ENCODE measurements around the gene DOCK3.
A peak's percentile ranks its signal among the peaks of the same experiment; 100 is the strongest.
"Not testable (repeated sequence)": the region's sequence is repeated elsewhere in the genome, so short reads cannot be mapped to it uniquely, and the experiment has no call there.

DOCK3 gene

GRCh38 chr3:50983887-50984286 lies 309.2 kb downstream of the DOCK3 start:
- DNase-seq (ENCODE audit: low read depth), result no peak

DNA sequence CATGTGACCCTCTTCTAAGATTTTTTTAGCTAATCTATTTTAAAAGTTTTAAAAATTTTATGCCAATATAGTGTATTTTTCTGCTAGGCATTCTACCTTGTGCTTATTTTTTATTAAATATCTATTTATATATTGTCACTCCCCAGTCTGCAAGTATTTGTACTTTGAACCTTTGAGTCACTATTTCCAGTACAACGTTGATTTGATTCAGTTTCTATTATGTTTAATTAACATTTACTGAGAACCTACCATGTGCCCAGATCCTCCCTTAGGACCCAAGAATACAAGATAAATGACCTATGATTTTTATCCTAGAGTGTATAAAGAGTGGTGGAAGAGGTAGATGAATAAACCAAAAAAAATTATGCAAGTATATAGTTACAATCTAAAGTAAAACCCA lies 311.2 kb downstream of the DOCK3 start:
- DNase-seq (ENCODE audit: low read depth), result no peak

DNA sequence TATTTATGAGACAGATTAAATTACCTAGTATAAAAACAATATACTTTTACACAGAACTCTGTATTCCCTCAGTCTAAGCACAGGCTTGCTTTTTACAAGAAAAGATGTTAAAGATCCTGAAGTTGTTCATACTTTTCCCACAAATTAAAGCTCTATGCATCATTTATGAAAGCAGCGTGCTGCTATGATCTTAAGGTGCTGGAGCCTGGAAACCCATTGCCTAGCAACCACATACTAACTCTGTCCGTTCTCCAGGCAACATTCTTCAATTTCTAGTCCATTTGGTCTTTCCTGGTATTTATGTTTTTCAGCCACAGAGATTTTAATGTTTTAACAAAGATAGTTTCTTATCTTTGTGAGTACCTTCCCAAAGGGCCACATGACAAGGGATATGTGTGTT lies 312.0 kb downstream of the DOCK3 start:
- DNase-seq (ENCODE audit: low read depth), result no peak

GRCh38 chr3:50994537-50994936 lies 319.8 kb downstream of the DOCK3 start:
- no peak for DNase-seq (ENCODE audit: low read depth)

DNA sequence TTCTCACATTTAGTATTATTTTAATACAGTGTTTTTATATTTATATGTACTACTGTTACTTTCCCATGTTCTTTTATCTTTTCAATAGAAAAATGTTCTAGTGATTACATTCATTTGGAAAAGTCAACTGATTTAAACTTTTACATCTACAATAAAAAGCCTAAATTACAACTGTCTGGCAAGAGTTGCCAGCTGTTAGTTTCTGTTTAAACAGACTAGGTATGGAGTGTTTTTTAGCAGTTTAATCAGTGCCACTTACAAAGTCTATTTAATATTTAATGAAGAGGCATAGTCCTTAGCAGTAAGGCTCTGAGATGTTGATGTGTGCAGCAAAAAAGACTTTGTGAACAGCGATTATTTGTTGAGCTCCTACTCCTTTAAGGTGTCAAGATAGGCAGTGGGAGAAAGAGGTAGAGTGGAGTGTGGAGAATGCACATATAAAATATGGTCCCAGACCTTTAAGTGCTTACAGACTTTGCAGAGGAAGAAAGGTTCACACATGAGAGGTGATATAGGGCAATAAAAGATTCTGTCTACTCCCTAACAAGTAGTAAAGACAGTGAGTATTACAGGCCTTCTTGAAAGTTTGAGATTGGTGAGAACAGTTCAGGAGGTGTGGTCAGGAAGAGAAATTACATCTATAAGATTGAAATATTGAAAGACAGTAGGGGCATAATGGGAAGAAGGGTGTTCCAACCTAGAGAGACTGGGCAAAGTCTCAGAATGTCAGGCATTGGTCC lies 320.5 kb downstream of the DOCK3 start:
- no peak for DNase-seq (ENCODE audit: low read depth)

DNA sequence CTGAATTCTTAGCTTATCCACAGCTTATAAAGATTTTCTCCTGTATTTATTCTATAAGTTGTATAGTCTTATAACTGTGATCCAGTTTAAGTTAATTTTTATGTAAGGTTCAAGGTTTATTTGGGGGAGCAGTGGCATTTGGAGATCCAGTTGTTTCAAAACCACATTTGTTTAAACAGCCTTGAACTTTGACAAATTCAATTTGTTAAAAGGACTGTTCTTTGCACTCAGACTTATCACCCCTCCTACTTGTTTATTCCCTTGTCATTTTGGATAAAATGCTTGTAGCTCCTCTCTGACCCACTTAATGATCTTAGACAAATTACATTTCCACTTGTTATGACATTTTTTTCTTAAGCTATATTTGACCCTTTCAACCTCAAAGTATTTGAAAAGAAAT lies 327.8 kb downstream of the DOCK3 start:
- no peak for DNase-seq (ENCODE audit: low read depth)

DNA sequence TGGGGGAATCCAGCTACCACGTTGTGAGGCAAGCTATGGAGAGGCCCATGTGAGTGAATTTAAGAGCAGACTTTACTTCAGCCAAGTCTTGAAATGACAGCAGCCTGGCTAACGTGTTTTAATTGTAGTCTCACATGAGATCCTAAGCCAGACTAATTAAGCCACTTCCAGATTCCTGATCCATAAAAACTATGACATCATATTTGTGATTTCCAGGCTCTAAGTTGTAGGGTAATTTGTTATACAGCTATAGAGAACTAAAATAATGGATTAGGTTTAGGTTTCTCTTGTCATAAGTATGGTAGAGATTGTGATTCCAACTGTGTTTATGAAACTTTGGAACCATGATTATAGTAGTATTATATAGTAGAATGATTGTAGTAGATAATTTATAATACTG lies 329.5 kb downstream of the DOCK3 start:
- no peak for DNase-seq (ENCODE audit: low read depth)

DNA sequence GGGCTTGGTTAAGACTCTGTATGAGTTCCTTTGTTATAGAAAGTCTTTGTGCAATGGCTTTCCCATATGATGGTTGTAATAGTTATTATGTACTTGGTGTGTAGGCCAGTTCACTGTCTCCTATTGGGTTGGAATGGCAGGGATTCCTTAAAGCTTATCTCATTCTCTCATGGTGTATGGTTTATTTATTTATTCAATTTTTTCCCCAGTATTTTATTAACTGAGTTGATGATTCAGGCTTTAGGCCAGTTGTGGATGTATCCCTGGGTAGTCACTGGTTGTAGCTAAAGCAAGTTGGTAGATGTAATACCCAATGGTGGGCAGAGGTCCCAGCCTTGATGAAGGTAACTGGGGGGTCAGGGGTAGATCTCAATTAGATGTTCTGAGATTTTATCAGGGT lies 349.4 kb downstream of the DOCK3 start:
- DNase-seq (ENCODE audit: low read depth), result peak; percentile 4

- DNase-seq (ENCODE audit: low read depth), result no peak
These were observed 350.3 kb downstream of the DOCK3 start for GRCh38 chr3:51024765-51025632.

DNA sequence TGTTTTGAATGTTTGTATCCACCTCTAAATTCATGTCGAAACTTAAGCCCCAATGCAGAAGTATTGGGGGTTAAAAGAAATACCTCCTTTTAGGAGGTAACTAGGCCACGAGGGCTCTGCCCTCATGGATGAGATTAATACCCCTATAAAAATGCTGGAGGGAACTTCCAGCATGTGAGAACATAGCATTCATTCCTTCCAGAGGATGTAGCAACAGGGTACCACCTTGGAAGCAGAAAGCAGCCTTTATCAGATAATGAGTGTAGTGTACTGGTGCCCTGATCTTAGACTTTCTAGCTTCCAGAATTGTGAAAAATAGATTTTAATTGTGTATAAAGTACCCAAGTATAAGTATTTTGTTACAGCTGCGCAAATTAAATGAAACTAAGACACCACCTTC lies 356.9 kb downstream of the DOCK3 start:
- DNase-seq (ENCODE audit: low read depth), result no peak

- no peak for DNase-seq (ENCODE audit: low read depth)
These were observed 360.9 kb downstream of the DOCK3 start for GRCh38 chr3:51035630-51036029.

DNA sequence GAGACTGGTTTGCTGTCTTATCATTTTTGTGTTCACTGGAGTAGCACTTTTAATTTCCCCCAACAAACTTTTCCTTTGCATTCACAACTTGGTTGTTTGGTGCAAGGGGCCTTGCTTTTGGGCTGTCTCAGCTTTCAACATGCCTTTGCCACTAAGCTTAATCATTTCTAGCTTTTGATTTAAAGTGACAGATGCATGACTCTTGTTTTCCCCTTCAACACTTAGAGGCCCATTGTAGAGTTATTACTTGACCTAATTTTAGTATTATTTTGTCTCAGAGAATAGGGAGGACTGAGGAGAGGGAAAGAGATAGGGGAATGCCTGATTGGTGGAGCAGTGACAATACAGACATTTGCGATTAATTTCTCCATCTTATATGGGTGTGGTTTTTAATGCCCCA lies 370.3 kb downstream of the DOCK3 start:
- no peak for DNase-seq (ENCODE audit: low read depth)

DNA sequence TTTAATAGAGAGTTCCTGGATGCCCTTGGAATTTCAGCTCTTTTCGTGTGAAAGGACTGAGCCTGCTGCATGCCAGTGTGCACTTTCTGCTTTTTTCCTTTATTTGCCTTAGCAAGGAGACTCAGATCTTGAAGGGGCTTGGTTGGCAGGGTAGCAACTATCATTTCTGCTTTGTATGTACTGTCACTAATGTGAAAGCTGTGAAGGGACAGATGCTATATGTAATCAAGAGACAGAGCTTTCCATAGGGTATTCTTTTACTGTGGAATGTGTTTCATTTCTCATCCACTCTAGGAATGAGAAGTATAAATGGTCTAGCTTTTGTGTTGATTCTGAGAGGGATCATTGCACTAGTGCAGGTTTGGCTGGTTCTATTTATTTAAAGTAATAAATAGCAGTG lies 377.8 kb downstream of the DOCK3 start:
- DNase-seq (ENCODE audit: low read depth), result no peak

DNA sequence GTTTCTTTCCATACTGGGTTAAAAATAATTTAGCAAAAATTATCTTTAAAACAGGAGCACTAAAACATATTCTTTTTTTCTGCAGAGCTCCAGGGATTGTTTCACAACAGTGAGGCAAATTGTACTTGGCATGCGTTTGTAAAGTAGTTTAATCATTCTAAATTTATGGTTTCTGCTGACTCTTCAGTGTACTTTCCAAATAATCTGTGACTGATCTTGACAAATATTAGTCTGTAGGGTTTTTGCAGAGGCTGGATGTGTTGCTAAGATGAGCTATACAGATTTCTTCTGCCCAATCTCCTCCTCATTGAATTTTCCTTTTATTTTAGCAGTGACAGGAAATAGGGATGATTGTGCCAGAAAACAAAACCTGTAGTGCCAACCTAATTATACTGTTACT lies 382.4 kb downstream of the DOCK3 start:
- no peak for DNase-seq (ENCODE audit: low read depth)

DNA sequence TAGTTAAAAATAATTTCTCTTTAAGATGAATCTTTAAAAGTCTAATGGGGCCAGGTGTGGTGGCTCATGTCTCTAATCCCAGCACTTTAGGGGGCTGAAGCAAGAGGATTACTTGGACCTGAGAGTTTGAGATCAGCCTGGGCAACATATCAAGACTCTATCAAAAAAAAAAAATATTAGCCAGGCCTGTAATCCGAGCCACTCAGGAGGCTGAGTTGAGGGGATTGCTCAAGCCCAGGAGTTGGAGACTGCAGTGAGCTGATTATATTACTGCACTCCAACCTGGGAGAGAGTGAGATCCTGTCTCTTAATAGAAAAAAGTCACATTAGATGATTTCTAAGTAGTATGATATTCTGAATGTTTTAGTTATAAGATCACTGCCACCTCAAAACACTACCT lies 388.3 kb downstream of the DOCK3 start:
- DNase-seq (ENCODE audit: low read depth), result no peak

- no peak for DNase-seq (ENCODE audit: low read depth)
These were observed 400.6 kb downstream of the DOCK3 start for GRCh38 chr3:51075221-51075775.

GRCh38 chr3:51082363-51082762 lies 407.6 kb downstream of the DOCK3 start:
- DNase-seq (ENCODE audit: low read depth), result no peak

DNA sequence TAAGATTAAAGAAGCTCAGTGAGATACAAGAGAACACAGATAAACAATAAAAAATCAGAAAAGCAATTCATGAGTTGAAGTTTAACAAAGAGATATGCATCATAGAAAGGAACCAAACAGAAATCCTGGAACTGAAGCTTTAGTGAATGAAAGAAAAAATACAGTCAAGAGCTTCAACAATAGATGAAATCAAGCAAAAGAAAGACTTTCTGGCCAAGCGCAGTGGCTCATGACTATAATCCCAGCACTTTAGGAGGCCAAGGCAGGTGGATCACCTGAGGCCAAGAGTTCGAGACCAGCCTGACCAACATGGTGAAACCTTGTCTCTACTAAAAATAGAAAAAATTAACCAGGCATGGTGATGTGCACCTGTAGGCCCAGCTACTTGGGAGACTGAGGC lies 408.8 kb downstream of the DOCK3 start:
- DNase-seq (ENCODE audit: low read depth), result no peak

DNA sequence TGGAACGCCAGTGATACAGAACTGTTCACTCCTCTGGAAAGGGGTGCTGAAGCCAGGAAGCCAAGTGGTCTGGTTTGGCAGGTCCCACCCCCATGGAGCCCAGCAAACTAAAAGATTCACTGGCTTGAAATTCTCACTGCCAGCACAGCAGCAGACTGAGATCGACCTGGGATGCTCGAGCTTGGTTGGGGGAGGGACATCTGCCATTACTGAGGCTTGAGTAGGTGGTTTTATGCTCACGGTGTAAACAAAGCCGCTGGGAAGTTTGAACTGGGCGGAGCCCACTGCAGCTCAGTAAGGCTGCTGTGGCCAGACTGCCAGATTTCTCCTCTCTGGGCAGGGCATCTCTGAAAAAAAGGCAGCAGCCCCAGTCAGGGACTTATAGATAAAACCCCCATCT lies 417.4 kb downstream of the DOCK3 start:
- DNase-seq (ENCODE audit: low read depth), result not testable (repeated sequence)

DNA sequence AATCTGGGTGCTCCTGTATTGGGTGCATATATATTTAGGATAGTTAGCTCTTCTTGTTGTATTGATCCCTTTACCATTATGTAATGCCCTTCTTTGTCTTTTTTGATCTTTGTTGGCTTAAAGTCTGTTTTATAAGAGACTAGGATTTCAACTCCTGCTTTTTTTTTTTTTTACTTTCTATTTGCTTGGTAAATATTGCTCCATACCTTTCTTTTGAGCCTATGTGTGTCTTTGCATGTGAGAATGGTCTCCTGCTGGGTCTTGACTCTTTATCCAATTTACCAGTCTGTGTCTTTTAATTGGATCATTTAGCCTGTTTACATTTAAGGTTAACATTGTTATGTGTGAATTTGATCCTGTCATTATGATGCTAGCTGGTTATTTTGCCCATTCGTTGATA lies 420.1 kb downstream of the DOCK3 start:
- DNase-seq (ENCODE audit: low read depth), result not testable (repeated sequence)

DNA sequence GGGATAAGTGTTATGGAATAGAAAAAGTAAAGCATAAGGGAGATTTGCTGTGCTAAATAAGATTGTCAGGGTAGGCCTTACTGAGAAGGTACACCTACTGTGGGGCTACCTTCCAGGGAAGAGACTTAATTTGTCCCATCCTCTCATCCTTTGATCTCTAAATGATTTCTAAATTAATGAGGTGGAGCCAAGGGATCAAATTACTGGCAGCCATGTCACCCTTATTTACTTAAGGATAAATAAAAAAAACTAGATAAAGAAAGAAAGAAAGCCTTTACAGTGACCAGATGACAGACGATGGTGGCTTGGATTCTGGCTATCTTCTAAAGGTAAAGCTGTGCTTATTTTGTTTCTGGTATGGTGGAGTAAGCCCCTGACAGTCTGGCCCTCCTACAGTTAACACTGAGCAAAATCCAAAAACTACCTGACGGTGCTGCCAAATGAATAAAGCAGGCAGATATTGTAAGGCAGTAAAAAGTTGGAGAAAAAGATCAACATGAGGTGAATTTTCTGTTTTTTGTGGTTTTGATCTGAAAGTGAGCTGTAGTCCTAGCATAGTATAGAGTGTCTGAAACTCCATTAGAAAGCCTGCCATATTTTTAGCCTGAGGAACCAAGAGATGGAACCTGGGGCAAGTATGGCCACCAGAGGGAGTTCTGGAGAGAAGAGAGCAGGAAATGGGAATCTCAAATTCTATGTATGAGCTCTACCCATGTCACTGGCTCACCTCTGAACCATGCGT lies 425.2 kb downstream of the DOCK3 start:
- DNase-seq (ENCODE audit: low read depth), result peak; percentile 10

- no peak for DNase-seq (ENCODE audit: low read depth)
These were observed 425.8 kb downstream of the DOCK3 start for GRCh38 chr3:51100536-51100851.

DNA sequence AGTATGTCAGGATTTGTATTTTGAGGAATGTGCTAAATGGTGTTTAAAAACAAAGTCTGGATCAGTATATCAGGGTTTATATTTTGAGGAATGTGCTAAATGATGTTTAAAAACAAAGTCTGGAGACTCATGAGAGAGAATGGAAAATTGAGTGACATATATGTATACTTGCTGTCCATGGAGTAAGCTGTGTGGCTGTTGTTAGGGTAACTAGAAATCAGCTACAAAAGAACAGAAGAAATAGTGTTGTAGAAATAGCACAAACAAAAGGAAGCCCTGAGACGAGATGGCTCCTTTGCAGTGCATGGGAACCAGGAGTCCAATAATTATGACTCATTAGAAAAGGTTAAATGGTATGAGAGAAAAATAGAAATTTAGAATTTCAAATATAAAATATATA lies 427.7 kb downstream of the DOCK3 start:
- DNase-seq (ENCODE audit: low read depth), result no peak
